Small intestine (tissue), 7 donors: ENCODE data around the gene SLAMF8. TPM values are rescaled to one million over a fixed set of nuclear protein-coding genes. Genes with fewer than 3 reads are reported as not detected.

Experiments used
- DNase-seq, 2 donors: peaks; one replicate each; pipeline versions ENCODE4 v3.0.0 to v3.0.0-alpha.2; 2013
- FAIRE-seq: peaks from 2 replicates; lab custom pipeline; 2012; peaks lifted over from hg19 to GRCh38; lab: Jason Lieb, UNC
- H3K27ac ChIP-seq, 3 donors: one replicate each; pipeline ENCODE4 v1.5.1; 2013; ENCODE audit warnings: low read length in 2 of 3, mild to moderate bottlenecking in 2 of 3, control low read depth in 1 of 3, inconsistent platforms in 1 of 3, low read depth in 1 of 3, moderate library complexity in 1 of 3
- H3K27me3 ChIP-seq, 3 donors: one replicate each; pipeline ENCODE4 v1.6.1; 2013; ENCODE audit warnings: low read length in 3 of 3, inconsistent platforms in 1 of 3; ENCODE audit not compliant: control insufficient read depth in 3 of 3, insufficient read depth in 3 of 3
- H3K36me3 ChIP-seq, 3 donors: one replicate each; pipeline ENCODE4 v1.6.1; 2013; ENCODE audit warnings: low read length in 3 of 3, inconsistent platforms in 1 of 3, low read depth in 1 of 3, mild to moderate bottlenecking in 1 of 3, moderate library complexity in 1 of 3; ENCODE audit not compliant: control insufficient read depth in 3 of 3, insufficient read depth in 2 of 3
- H3K4me1 ChIP-seq, 3 donors: one replicate each; pipeline ENCODE4 v1.6.1; 2013; ENCODE audit warnings: low read length in 2 of 3, inconsistent platforms in 1 of 3, low read depth in 1 of 3, mild to moderate bottlenecking in 1 of 3, moderate library complexity in 1 of 3; ENCODE audit not compliant: control insufficient read depth in 3 of 3, insufficient read depth in 2 of 3
- H3K4me3 ChIP-seq, 3 donors: one replicate each; pipeline ENCODE4 v1.5.1; 2013; ENCODE audit warnings: low read length in 3 of 3, control low read depth in 1 of 3, inconsistent platforms in 1 of 3, low read depth in 1 of 3, mild to moderate bottlenecking in 1 of 3, moderate library complexity in 1 of 3
- H3K9me3 ChIP-seq, 2 donors: one replicate each; pipeline ENCODE4 v1.6.1; 2013; ENCODE audit warnings: low read depth in 1 of 2, low read length in 1 of 2; ENCODE audit not compliant: control insufficient read depth in 2 of 2, insufficient read depth in 1 of 2
- WGBS, 3 donors: extraction: QIAGEN DNeasy Blood & Tissue Kit; methylation state at CpG; one replicate each; pipeline ENCODE4 v1.1.7; 2013; 5-methylcytosine and 5-hydroxymethylcytosine counted together
- polyA plus RNA-seq, 4 donors: library from polyadenylated mRNA; stranded (reverse) in 3 of 4; unstranded in 1 of 4; fragments of 200-250 nt in 3 of 4; fragments of 120-200 nt in 1 of 4; gene quantifications; one replicate each; pipeline versions ENCODE4 v1.2.1 to v1.2.3, GENCODE V29; 2013
- donor health status: healthy with polysubstance abuse.
- donor health status: control.
- donor health status: control.
- donor health status: Bipolar disorder and iron deficiency.
- donor health status: healthy.

Gene SLAMF8
- polyA plus RNA-seq, 4 donors, result 0.89 to 4.6 (median 4.2) TPM

DNA sequence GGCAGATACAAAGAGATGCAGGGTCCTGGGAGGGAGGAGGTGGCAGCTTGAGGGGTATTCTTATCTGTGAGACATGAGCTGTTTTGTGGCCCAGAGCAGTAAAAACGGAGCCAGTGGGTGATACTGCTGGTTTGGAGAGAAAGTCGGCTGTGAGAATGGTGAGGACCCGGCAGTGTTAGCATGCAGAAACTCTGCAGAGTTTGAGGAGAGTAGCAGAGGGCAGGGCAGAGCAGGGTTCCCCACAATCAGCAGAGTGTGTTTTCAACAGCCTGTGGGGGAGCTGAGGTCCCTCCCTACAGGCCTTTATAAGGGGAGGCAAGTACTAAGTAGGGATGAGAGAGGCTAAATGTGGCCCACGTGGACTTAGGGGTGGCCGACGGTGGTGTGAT lies 423 bp downstream of the SLAMF8 start:
- Histone ChIP-seq H3K27me3 (no peaks in the 10 kb centered on the region), H3K27ac (peak overlapping the region in 1 of 3 donors; percentile 53), H3K4me3 (no peak overlapping the region), H3K9me3 (no peaks in the 10 kb centered on the region), H3K4me1 (peaks cover 0 to 5% (median 0%) of the 10 kb centered on the region in 3 donors), H3K36me3 (no peaks in the 10 kb centered on the region)
- DNase-seq, result no peak
- WGBS, 3 donors, result 83 to 88% (median 84%) methylated on average over 6 of the region's 6 CpGs
- FAIRE-seq, result no peak

DNA sequence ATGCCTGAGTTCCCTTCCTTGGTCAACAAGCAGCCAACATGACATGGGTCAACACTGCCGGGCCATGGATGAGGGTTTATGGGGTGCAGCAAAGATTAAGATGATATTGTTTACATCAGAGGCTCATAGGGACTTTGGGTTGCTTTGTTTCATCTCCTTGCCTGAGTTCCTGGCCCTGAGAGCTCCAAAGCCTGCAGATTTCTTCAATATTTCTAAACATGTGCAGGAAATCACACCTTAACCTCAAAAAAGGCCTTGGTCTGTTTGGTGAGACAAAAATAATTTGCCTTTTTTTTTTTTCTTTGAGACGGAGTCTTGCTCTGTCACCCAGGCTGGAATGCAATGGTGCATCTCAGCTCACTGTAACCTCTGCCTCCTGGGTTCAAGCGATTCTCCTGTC lies 876 bp downstream of the SLAMF8 start:
- H3K27ac ChIP-seq, result peak overlapping the region in 1 of 3 donors; percentile 53
- H3K9me3 ChIP-seq, result no peaks in the 10 kb centered on the region
- H3K4me1 ChIP-seq, result peaks cover 0 to 5% (median 0%) of the 10 kb centered on the region in 3 donors
- H3K4me3 ChIP-seq, result no peak overlapping the region
- no peaks in the 10 kb centered on the region for H3K36me3 ChIP-seq
- 64 to 84% (median 64%) methylated on average over 3 of the region's 3 CpGs for WGBS, 3 donors
- FAIRE-seq (no peak), DNase-seq (peak in 1 of 2 donors; percentile 37)
- H3K27me3 ChIP-seq, result no peaks in the 10 kb centered on the region

DNA sequence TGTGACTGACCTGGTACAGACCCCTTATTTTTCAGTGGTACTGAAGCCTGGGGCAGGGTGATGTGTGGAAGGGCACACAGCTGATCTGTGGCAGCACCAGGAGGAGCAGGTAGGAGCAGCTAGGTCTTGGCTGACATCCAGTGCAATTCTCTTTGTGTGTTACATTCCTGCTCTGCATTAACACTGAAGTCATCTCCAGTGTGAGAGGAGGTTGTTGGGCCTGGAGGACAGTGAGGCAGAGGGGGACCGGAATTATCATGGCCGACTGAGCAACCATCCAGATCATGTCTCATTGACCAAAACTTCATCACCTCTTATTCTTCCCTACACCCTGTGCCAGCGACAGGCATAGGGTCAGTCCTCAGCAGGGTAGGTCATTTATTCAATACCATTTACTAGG lies 1.5 kb downstream of the SLAMF8 start:
- Histone ChIP-seq H3K4me1 (peaks cover 0 to 5% (median 0%) of the 10 kb centered on the region in 3 donors), H3K27me3 (no peaks in the 10 kb centered on the region), H3K36me3 (peaks cover 0 to 3% (median 0%) of the 10 kb centered on the region in 3 donors), H3K27ac (no peak overlapping the region), H3K9me3 (no peaks in the 10 kb centered on the region), H3K4me3 (no peak overlapping the region)
- FAIRE-seq, result no peak
- WGBS, 3 donors, result 77 to 88% (median 82%) methylated on average over 3 of the region's 3 CpGs
- DNase-seq, result no peak

DNA sequence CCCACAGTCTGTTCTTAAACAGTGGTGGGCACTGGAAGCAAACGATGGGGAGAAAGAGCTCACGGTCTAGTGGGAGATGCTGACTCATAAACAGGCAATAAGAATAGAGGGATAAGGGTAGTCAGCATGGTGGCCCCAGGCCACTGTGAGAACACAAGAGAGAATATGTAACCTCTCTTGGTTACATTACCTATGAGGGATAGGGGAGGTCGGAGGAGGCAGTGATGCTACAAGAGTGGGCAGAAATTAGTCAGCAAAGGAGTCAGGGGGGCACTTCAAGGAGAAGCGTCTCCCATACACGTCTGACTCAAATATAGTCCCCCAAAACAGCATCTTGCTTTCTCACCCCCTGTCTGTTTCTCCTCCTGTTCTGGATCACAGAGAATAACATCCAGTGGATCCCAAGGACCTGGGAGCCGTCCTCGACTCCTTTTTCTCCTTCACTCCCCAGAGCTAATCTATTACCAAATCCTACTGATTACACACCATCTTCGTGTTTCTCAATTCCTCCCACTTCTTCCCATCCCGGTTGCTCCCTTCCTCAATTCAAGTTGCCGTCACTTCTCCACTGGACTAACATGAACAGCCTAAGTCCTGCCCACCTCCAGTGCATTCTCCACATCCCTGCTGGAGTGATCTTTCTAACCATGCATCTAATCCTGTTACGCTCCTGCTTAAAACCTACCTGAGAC lies 2.1 kb downstream of the SLAMF8 start:
- no peaks in the 10 kb centered on the region for H3K27me3 ChIP-seq
- WGBS, 3 donors, result 82 to 84% (median 83%) methylated on average over 11 of the region's 11 CpGs
- no peak overlapping the region for H3K4me3 ChIP-seq
- peaks cover 0 to 5% (median 0%) of the 10 kb centered on the region in 3 donors for H3K4me1 ChIP-seq
- DNase-seq (no peak), FAIRE-seq (no peak)
- no peaks in the 10 kb centered on the region for H3K9me3 ChIP-seq
- peaks cover 0 to 3% (median 0%) of the 10 kb centered on the region in 3 donors for H3K36me3 ChIP-seq
- H3K27ac ChIP-seq, result no peak overlapping the region

DNA sequence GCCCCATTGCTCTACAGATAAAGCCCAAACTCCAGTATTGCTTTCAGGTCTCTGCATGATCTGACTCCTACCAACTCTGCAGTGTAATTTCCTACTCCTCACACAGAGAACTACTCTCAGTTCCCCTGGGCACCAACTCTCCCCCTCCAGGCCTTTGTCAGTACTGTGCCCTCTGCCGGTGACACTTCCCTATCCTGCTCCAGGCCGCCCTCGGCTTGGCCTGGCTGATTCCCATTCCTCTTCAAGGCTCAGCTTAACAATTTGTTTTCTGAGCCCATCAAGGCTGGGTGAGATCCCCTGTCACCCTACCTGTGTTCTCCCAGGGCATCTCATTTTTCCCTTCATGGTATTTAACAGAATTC lies 2.6 kb downstream of the SLAMF8 start:
- no peak overlapping the region for H3K4me3 ChIP-seq
- 12 to 38% (median 37%) methylated on average over 3 of the region's 3 CpGs for WGBS, 3 donors
- peaks cover 0 to 3% (median 0%) of the 10 kb centered on the region in 3 donors for H3K36me3 ChIP-seq
- no peaks in the 10 kb centered on the region for H3K27me3 ChIP-seq
- peaks cover 0 to 5% (median 0%) of the 10 kb centered on the region in 3 donors for H3K4me1 ChIP-seq
- DNase-seq (peak; percentile 59 to 66), FAIRE-seq (no peak)
- H3K27ac ChIP-seq, result no peak overlapping the region
- H3K9me3 ChIP-seq, result no peaks in the 10 kb centered on the region

DNA sequence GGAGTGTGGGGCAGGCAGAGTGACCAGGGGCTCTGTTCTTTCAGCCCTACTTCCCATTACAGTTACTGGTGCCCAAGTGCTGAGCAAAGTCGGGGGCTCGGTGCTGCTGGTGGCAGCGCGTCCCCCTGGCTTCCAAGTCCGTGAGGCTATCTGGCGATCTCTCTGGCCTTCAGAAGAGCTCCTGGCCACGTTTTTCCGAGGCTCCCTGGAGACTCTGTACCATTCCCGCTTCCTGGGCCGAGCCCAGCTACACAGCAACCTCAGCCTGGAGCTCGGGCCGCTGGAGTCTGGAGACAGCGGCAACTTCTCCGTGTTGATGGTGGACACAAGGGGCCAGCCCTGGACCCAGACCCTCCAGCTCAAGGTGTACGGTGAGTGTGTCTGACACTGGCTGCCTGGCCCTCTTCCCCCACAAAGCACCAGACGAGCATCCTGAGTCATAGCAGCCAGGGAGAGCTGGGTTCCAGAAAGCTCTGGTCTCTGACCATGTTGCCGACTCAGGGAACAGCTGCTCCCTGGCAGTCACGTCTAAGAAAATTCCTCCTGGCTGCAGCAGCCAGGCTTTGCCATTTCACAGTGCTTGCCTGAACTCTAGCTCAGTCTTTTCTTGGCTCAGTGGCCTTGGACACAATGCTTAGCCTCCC lies 3.3 kb downstream of the SLAMF8 start:
- no peaks in the 10 kb centered on the region for H3K27me3 ChIP-seq
- H3K9me3 ChIP-seq, result no peaks in the 10 kb centered on the region
- no peak overlapping the region for H3K4me3 ChIP-seq
- H3K36me3 ChIP-seq, result peaks cover 0 to 3% (median 0%) of the 10 kb centered on the region in 3 donors
- peaks cover 0 to 5% (median 0%) of the 10 kb centered on the region in 3 donors for H3K4me1 ChIP-seq
- DNase-seq, result no peak
- 86 to 89% (median 89%) methylated on average over 18 of the region's 18 CpGs for WGBS, 3 donors
- H3K27ac ChIP-seq, result no peak overlapping the region
- no peak for FAIRE-seq

DNA sequence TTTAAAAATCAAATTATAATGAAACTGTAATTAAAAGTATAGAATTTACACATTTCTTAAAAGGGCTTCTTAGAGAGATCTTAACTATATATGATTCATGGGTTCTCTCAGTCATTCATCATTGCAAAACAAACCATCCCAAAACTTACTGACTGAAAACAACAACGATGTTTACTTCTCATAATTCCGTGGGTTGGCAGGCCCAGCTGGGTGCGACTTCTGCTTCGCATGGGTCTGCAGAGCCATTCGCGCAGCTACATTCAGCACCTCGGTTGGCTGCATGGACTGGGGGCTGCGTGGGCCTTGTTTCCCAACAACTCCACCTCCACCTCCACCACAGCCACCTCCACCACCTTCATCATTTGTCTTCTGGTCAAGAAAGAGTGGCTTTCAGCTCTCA lies 4.0 kb downstream of the SLAMF8 start:
- Histone ChIP-seq H3K9me3 (no peaks in the 10 kb centered on the region), H3K4me1 (peaks cover 0 to 5% (median 0%) of the 10 kb centered on the region in 3 donors), H3K4me3 (no peak overlapping the region), H3K27me3 (no peaks in the 10 kb centered on the region), H3K27ac (no peak overlapping the region), H3K36me3 (peaks cover 0 to 3% (median 0%) of the 10 kb centered on the region in 3 donors)
- 82 to 90% (median 84%) methylated on average over 8 of the region's 8 CpGs for WGBS, 3 donors
- DNase-seq, result no peak
- no peak for FAIRE-seq

DNA sequence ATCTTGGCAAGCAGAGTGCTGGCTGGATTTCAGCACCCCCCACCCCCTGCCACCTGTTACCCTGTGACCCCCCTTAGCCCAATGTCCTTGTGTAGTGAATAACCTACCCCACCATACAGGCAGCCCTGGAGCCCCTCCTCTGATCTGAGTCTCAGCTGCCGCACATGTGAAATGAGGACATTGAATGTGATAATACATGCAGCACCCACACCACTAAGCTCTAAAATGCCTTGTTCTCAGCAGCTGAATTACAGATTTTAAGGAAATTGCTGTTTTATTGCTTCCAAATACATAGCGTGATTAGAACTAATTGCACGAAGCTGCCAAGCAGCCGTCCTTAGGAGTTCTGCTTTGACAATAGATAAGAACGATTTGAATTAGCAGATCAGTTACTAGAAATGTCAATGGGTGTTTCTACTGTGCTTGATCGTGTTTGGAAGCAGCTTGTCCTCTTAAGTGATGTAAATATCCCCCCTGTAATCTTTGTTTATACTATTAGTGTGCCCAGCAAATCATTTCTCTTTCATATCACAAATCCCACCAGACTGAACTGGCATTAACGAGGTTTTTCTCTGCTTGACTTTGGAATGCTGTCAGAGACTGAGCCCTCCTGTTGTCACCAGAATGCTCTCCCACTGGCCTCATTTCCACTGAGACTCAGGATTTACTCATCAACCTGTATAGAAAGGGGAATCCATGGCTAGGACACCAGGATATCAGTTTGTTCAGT lies 4.9 kb downstream of the SLAMF8 start:
- Histone ChIP-seq H3K9me3 (no peaks in the 10 kb centered on the region), H3K4me3 (no peak overlapping the region), H3K27me3 (no peaks in the 10 kb centered on the region), H3K4me1 (peaks cover 0 to 3% (median 0%) of the 10 kb centered on the region in 3 donors), H3K36me3 (peaks cover 0 to 4% (median 0%) of the 10 kb centered on the region in 3 donors), H3K27ac (no peak overlapping the region)
- FAIRE-seq, result no peak
- DNase-seq, result peak in 1 of 2 donors; percentile 22
- 17 to 44% (median 35%) methylated on average over 7 of the region's 7 CpGs for WGBS, 3 donors
